ENCODE data around the gene CARD11.
"Not testable (repeated sequence)": the region's sequence is repeated elsewhere in the genome, so short reads cannot be mapped to it uniquely, and the experiment has no call there.

CARD11 gene

GRCh38 chr7:3021224-3021623, 22.4 kb downstream of the CARD11 start:
- DNase-seq = not testable (repeated sequence)

DNA sequence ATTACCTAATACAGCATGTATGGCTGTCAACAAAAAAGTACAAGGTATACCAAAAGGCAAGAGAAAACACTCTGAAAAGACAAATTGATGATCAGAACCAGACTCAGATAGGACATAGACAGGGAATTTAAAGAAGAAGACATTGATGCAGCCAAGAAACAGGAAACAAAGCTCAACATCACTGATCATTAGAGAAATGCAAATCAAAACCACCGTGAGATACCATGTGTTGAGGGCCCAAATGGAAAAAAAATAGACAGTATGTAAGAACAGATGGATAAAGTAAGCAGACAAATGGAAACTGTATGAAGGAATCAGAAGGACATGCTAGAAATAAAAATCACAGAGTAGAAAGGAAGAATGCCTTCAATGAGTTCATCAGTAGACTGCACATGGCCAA, 23.3 kb downstream of the CARD11 start:
- DNase-seq = no peak

GRCh38 chr7:3019801-3020200, 23.9 kb downstream of the CARD11 start:
- no peak for DNase-seq

GRCh38 chr7:3013975-3014792, 29.5 kb downstream of the CARD11 start:
- DNase-seq = no peak

- DNase-seq = no peak
These were observed 32.3 kb downstream of the CARD11 start for GRCh38 chr7:3011211-3011852.

GRCh38 chr7:3010161-3010560, 33.5 kb downstream of the CARD11 start:
- DNase-seq = no peak

GRCh38 chr7:3009086-3009485, 34.6 kb downstream of the CARD11 start:
- DNase-seq = no peak

GRCh38 chr7:3008386-3008785, 35.3 kb downstream of the CARD11 start:
- DNase-seq = no peak

GRCh38 chr7:3007696-3008095, 36.0 kb downstream of the CARD11 start:
- DNase-seq = no peak

DNA sequence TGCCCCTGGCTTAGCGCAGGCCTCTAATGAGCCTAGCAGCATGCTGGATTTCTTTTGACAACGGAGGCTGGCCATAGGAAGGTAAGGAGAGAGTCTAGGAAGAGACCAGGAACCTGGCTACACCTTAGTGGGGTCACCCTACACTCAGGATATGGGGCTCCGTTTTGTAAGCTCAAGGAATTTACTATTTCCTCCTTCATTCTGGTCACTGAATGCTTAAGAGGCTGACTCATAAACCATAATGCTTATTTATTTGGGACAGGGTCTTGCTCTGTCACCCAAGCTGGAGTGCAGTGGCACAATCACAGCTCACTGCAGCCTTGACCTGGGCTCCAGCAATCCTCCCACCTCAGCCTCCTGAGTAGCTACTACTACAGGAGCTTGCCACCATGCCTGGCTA, 38.4 kb downstream of the CARD11 start:
- no peak for DNase-seq

- no peak for DNase-seq
These were observed 39.7 kb downstream of the CARD11 start for GRCh38 chr7:3003936-3004335.

GRCh38 chr7:3002631-3003030, 41.0 kb downstream of the CARD11 start:
- no peak for DNase-seq

DNA sequence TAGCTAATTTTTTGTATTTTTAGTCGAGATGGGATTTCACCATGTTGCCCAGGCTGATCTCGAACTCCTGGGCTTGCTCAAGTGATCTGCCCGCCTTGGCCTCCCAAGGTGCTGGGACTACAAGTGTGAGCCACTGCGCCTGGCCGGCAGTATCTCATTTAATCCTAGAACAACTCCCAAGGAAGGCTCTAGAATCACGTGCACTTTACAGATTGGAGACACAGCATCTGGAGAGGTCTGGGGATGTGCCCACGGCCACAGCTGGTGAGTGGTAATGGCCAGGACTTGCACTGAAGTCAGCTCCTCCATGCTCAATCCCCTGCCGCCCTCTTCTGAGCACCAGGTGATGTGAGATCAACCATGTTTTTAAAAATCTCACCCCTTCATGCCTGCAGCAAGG, 43.1 kb downstream of the CARD11 start:
- no peak for DNase-seq

GRCh38 chr7:2999078-2999500, 44.6 kb downstream of the CARD11 start:
- DNase-seq = no peak

GRCh38 chr7:2997014-2997413, 46.7 kb downstream of the CARD11 start:
- no peak for DNase-seq

DNA sequence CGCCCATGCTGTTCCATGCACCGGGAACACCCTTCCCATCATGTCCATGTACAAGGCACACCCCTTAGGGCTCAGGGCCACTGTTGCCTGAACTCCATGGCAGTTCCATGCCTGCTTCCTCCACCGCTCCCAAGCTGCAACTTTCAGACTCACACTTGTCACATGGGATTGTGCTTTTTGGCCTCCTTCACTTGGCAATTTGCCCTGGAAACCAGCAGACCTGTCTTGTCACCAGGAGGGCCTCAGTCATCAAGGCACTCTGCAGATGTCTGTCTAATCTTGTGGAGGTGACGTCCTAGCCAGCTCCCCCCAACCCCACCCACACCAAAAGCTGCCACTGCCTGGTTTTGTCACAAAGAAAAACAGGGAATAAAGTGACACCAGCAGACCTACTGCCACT, 47.5 kb downstream of the CARD11 start:
- no peak for DNase-seq

GRCh38 chr7:2993868-2994267, 49.8 kb downstream of the CARD11 start:
- no peak for DNase-seq

- DNase-seq = no peak
These were observed 50.3 kb downstream of the CARD11 start for GRCh38 chr7:2993396-2993795.

GRCh38 chr7:2990949-2991470, 52.7 kb downstream of the CARD11 start:
- no peak for DNase-seq

DNA sequence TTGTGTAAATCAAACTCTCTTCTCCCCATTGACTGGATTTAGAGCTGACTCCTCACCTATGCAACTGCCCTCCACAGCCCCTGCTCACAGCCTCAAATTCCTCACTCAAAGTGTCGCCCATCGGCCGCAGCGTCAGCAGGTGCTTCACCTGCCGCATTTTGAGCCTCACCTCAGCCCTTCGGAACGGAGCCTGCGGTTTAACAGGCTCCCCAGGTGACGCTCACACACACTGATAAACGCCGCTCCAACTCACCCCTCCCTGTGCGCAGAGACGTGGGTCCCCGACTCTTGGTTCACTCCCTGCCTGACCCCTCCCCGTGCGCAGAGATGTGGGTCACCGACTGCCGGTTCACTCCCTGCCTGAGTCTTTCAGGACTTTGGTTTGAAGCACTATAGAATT, 57.1 kb downstream of the CARD11 start:
- DNase-seq = no peak

DNA sequence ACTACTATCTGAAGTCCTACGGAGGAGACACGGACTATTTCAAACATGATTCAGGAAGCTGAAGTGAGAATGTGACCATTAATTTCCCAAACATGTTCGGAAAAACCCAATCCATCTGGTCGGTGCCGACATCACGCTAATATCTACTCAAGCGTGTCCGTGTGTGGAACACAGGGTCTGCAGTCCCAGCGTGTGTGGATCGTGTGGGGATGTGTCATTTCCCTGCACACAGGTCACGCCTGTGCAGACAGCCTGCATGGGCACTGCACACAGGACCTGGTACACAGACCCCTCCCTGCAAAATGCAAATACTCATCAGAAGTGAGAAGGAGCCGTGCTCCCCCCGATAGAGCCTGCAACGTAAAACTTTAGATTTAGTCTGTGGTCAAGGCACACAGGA, 57.8 kb downstream of the CARD11 start:
- no peak for DNase-seq

DNA sequence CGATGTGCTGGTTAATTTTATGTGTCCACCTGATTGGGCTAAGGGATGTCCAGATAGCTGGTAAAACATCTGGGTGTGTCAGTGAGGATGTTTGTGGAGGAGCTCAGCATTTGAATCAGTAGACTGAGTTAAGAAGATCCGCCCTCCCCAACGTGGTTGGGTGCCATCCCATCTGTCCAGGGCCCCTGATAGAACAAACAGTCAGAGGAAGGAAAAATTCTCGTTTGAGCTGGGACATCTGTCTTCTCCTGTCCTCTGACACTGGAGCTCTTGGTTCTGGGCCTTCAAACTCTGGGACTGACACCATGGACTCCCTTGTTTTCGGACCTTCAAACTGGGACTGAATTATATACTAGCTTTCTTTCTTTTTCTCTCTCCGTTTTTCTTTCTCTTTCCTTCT, 59.6 kb downstream of the CARD11 start:
- no peak for DNase-seq

GRCh38 chr7:2983586-2983985, 60.1 kb downstream of the CARD11 start:
- no peak for DNase-seq
